ENCODE results near the gene KCNJ10.
A peak's percentile ranks its signal among the peaks of the same experiment; 100 is the strongest.

Gene KCNJ10

DNA sequence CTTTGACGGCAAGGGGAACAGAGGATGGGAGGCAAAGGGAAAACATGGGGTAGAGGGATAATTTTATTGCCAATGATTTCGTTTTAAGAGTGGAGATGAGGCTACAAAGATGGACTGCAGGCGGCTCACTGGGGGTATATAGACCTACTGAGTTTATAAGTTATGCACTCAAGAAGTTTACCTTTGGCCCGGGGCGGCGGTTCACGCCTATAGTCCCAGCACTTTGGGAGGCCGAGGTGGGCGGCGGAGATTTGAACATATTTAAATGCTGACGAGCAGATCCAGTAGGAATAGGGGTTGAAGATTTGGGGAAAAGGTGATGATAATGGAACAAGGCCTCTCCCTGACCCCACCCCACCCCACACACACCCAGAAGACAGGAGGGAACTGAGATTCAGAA, 107.8 kb downstream of the KCNJ10 start:
- no peak for DNase-seq (ENCODE audit: insufficient read length)
- no peak for TF ChIP-seq TAF1 (IDR thresholded peaks at IDR 0.05; ENCODE audit: borderline replicate concordance, low read depth, low read length)
- no peak for TF ChIP-seq POLR2AphosphoS5 (IDR thresholded peaks at IDR 0.05; ENCODE audit: low read depth, low read length)
- no peak for TF ChIP-seq POLR2A (IDR thresholded peaks at IDR 0.05; ENCODE audit: low read depth, low read length)
- FAIRE-seq = no peak

DNA sequence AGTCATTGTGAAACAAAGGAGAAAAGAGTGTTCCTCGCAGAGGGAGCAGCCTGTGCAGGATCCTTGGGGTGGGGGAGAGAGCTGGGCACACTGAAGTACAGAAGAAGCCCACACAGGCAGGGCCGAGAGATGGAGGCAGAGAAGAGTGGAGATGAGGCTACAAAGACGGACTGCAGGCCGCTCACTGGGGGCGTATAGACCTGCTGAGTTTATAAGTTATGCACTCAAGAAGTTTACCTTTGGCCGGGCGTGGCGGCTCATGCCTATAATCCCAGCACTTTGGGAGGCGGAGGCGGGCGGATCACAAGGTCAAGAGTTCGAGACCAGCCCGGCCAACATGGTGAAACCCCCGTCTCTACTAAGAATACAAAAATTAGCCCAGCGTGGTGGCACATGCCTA, 108.3 kb downstream of the KCNJ10 start:
- TF ChIP-seq POLR2A (IDR thresholded peaks at IDR 0.05; ENCODE audit: low read depth, low read length) = no peak
- TF ChIP-seq POLR2AphosphoS5 (IDR thresholded peaks at IDR 0.05; ENCODE audit: low read depth, low read length) = no peak
- no peak for TF ChIP-seq TAF1 (IDR thresholded peaks at IDR 0.05; ENCODE audit: borderline replicate concordance, low read depth, low read length)
- DNase-seq (ENCODE audit: insufficient read length) = no peak
- FAIRE-seq = no peak

DNA sequence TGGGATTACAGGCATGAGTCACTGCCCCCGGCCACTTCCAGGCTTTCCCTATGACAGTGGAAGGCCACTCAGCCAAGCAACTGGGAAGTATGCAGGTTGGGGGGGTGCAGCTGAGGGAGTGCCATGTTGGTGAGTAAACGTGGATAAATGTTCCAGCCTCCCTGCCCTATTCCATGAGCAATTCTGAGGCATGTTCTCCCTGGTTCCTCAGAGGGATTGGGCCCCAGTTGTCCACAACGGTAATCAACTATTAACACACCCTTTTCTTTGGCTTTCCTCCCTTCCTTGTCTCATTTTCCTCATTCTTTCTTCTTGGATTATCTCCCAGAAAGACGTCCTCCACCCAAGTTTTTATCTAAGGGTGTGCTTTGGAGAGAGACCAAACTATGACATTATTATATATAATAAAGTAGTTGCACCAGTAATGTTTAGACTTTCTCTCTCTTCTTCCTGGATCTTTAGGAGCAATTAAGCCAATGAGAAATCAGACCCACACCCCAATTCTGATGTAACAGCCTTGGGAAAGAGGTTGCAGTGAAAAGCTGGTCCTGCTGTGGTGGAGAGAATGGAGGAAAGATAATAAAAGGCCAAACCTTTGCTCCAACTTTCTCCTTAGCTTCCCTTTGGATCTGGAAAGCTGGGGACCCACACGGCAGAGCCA, 109.1 kb downstream of the KCNJ10 start:
- FAIRE-seq (no peak), DNase-seq (ENCODE audit: insufficient read length) (no peak)
- TF ChIP-seq POLR2A (IDR thresholded peaks at IDR 0.05; ENCODE audit: low read depth, low read length) = no peak
- TF ChIP-seq POLR2AphosphoS5 (IDR thresholded peaks at IDR 0.05; ENCODE audit: low read depth, low read length) = no peak
- TF ChIP-seq TAF1 (IDR thresholded peaks at IDR 0.05; ENCODE audit: borderline replicate concordance, low read depth, low read length) = no peak

DNA sequence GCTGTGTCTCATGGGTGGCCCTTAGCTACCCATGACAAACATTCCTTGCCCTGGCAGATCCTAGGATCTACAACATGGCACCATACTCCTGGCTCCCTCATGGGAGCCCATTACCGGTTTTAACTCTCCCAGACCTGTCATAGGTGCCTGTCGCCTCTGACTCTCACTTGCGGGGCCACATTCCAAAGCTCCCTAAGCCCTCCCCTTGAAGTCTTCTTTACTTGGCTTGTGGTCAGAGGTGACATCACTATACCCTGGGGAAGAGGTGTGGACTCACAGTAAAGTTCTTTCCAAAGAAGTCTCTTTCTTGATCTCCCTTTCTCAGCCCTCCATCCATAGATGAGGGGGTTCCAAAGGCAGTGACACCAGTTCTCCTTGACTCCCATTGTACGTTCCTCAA, 110.5 kb downstream of the KCNJ10 start:
- FAIRE-seq (no peak), DNase-seq (ENCODE audit: insufficient read length) (no peak)
- TF ChIP-seq POLR2A (IDR thresholded peaks at IDR 0.05; ENCODE audit: low read depth, low read length) = no peak
- TF ChIP-seq POLR2AphosphoS5 (IDR thresholded peaks at IDR 0.05; ENCODE audit: low read depth, low read length) = no peak
- TF ChIP-seq TAF1 (IDR thresholded peaks at IDR 0.05; ENCODE audit: borderline replicate concordance, low read depth, low read length) = no peak

DNA sequence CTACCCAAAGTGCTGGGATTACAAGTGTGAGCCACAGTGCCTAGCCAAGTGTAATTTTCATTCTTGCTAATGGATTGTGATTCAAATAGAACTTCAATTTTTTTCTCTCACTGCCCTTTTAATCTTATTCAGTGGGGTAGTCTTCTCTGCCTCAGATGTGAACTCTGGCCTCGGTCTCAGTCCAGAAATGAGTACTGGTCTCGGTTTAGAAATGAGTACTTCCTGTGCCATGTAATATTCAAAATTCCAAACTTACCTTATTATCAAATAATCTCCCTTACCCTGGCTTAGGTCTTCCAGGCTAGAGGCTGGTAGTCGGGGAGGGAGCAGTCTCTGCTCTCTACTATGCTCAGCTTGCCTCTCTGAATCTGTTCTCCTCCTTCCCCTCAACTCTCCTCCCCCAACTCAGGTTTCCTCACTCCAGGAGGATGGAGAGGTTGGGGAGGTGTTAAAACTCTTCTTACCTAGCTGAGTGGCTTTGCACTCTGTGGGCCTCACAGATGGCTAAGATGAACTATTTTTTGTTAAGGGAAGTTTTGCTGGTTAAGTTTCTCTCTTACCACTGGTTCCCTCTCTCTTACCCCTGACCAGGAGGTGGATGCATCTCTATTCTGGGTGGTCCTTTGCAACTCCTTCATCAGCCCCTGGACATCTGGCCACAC, 111.1 kb downstream of the KCNJ10 start:
- FAIRE-seq = peak; percentile 64
- no peak for DNase-seq (ENCODE audit: insufficient read length)
- TF ChIP-seq POLR2A (IDR thresholded peaks at IDR 0.05; ENCODE audit: low read depth, low read length) = no peak
- no peak for TF ChIP-seq POLR2AphosphoS5 (IDR thresholded peaks at IDR 0.05; ENCODE audit: low read depth, low read length)
- TF ChIP-seq TAF1 (IDR thresholded peaks at IDR 0.05; ENCODE audit: borderline replicate concordance, low read depth, low read length) = no peak

DNA sequence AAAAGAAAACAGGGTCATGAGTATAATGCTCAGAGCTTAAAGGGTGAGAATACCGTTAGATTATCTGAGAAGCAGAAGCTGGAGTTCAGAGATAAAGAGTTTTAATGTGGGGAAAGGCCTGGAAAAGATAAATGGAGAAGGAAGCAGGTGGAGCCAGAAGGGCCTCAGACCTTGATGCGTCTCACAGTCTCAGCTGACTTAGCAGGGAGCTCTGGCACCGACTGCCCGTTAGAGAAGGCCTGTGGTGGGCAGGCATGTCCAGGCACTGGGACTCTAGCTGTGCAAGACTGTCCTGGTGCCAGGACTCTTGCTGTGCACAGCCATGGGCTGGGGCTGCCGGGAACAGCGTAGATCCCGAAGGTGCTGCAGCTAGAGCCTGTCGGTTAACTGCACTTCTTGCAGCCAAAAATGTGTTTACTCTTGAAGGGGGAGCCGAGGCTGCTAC, 112.1 kb downstream of the KCNJ10 start:
- no peak for DNase-seq (ENCODE audit: insufficient read length)
- peak; percentile 27 for FAIRE-seq
- TF ChIP-seq POLR2AphosphoS5 (IDR thresholded peaks at IDR 0.05; ENCODE audit: low read depth, low read length) (no peak), TAF1 (IDR thresholded peaks at IDR 0.05; ENCODE audit: borderline replicate concordance, low read depth, low read length) (no peak), POLR2A (IDR thresholded peaks at IDR 0.05; ENCODE audit: low read depth, low read length) (no peak)

DNA sequence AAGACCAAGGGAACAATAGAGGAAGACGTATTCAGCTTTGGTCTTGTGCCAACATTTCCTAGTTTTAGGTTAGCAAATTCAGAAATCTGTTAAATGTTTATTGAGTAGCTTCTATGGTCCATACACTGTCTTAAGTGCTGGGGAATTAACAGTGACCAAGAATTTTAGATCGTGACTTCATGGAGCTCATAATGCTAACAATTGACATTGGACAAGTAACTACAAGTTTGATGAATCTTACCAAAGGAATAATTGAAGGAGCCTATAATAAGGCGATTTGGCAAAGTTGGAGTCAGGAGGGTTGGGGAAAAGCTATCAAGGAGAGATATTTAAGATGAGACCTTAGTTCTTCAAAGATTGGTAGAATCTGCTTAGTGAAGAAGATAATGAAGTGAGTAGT, 114.5 kb downstream of the KCNJ10 start:
- TF ChIP-seq TAF1 (IDR thresholded peaks at IDR 0.05; ENCODE audit: borderline replicate concordance, low read depth, low read length) = no peak
- DNase-seq (ENCODE audit: insufficient read length) (no peak), FAIRE-seq (no peak)

DNA sequence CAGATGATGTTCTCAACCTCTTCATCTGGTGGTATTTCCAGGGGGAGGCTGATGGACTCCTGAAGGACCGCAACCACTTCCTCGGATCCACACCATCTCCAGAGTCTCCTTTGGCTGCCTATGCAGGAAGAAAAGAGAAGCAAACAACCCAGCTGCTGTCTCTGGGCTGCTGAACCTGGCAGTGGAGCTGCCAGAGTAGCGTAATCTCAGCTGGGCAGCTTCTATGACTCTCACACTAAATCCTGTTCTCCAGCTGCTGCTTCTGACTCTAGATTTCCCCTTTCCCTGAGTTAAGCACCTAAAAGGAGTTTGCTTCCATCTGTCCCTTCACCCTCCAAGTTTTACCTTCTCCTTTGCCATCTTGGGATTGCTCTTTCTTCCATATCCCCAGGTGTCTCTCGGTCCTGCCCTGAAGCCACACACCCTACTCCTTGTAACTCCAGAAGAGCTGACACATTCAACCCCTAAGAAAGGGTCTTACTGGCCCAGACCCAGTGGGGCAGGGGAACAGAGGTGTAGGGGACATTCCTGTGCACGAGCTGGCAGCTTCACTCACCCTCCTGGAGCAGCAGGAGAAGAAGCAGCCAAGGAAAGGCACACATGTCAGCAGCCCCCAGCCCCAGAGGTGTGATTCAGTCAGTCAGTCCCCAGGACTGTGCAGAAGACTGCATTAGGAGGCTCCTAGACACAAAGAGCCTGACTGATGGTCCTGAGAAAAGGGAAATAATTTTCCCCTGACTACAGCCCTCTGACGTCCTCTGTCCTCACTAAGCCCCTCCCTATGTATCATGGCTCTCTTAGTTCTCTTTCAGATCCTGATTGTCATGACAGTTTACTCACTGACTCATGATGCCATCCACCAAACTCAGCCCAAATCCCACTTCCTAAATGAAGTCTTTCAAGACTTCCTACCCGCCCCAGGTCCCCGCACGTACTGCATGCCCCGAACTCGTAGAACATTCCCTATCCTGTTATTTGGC, 116.1 kb downstream of the KCNJ10 start, which contains the start of gene SLAMF9:
Gene SLAMF9 (minus strand): TSS at position 702 of the 980 bp plus-strand sequence. CDS start 100 bp downstream, at position 602.
- FAIRE-seq (peak; percentile 50), DNase-seq (ENCODE audit: insufficient read length) (no peak)
- TF ChIP-seq TAF1 (IDR thresholded peaks at IDR 0.05; ENCODE audit: borderline replicate concordance, low read depth, low read length) (no peak), POLR2A (IDR thresholded peaks at IDR 0.05; ENCODE audit: low read depth, low read length) (no peak), POLR2AphosphoS5 (IDR thresholded peaks at IDR 0.05; ENCODE audit: low read depth, low read length) (no peak)

DNA sequence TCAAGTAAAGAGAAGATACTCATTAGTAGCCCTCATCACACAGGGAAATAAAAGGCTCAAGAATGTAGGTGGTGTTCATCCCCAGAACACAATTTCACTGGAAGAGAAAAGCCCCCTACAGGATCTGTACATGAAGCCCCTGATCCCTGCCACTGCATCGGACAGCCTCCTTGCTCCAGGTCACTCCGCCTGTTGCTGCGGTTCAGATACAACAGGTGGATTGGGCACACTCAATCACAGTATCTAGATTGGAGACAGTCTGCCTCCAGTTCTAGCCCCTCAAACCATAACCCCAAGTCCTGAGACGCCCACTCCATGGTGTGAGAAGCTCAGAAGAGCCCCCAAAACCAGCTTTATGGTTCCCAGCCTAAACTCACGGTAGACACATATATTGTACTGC, 117.0 kb downstream of the KCNJ10 start:
- FAIRE-seq (no peak), DNase-seq (ENCODE audit: insufficient read length) (no peak)
- TF ChIP-seq TAF1 (IDR thresholded peaks at IDR 0.05; ENCODE audit: borderline replicate concordance, low read depth, low read length) = no peak
- no peak for TF ChIP-seq POLR2A (IDR thresholded peaks at IDR 0.05; ENCODE audit: low read depth, low read length)
- no peak for TF ChIP-seq POLR2AphosphoS5 (IDR thresholded peaks at IDR 0.05; ENCODE audit: low read depth, low read length)

DNA sequence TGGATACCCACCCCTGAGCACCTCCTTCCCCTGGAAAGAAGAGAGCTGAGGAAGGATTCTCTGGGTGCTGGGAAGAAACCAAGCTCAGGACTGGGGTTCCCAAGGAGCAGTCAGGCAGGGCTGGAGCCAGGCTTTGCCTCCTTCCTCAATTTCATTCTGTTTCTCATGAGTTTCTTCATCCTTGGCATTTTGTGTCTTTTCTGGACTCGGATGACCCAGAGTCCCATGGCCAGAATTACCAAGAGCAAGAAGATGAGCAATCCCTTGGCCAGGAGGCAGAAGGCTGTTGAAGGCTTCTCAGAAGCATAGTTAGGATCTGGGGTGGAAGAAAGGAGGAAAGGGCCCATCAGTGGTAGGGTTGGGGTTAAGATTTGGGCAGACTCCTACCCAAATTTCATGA, 118.4 kb downstream of the KCNJ10 start:
- TF ChIP-seq TAF1 (IDR thresholded peaks at IDR 0.05; ENCODE audit: borderline replicate concordance, low read depth, low read length) (no peak), POLR2A (IDR thresholded peaks at IDR 0.05; ENCODE audit: low read depth, low read length) (no peak), POLR2AphosphoS5 (IDR thresholded peaks at IDR 0.05; ENCODE audit: low read depth, low read length) (no peak)
- FAIRE-seq (no peak), DNase-seq (ENCODE audit: insufficient read length) (no peak)

DNA sequence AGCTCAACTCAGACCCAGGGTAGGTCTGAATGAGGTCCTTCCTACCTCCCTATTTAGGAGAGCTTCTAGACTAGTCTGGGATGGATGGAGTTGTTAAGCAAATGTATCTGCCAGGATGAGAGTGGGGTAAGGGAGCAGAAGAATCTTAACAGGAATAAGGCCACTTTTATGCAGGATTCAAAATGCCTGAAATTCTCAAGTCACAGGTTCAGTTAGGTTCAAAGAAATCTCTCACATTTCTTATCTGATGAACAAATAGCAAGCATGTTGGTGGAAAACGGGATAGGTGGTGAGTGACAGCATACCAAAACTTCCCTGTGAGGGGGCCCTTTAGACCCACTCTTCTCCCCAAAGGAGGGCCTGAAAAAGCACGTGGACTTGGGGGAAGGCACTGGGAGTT, 118.9 kb downstream of the KCNJ10 start:
- DNase-seq (ENCODE audit: insufficient read length) (no peak), FAIRE-seq (no peak)
- no peak for TF ChIP-seq POLR2AphosphoS5 (IDR thresholded peaks at IDR 0.05; ENCODE audit: low read depth, low read length)
- TF ChIP-seq TAF1 (IDR thresholded peaks at IDR 0.05; ENCODE audit: borderline replicate concordance, low read depth, low read length) = no peak
- TF ChIP-seq POLR2A (IDR thresholded peaks at IDR 0.05; ENCODE audit: low read depth, low read length) = no peak
